GM10847 (cell line): ENCODE measurements around the gene SLC12A9.

ENCODE experiments used
- POLR2A ChIP-seq: IDR thresholded peaks from 2 replicates; pipeline ENCODE4 v1.6.1; 2011; ENCODE audit not compliant: insufficient read length; ENCODE audit errors: extremely low read depth

Gene SLC12A9, protein sequence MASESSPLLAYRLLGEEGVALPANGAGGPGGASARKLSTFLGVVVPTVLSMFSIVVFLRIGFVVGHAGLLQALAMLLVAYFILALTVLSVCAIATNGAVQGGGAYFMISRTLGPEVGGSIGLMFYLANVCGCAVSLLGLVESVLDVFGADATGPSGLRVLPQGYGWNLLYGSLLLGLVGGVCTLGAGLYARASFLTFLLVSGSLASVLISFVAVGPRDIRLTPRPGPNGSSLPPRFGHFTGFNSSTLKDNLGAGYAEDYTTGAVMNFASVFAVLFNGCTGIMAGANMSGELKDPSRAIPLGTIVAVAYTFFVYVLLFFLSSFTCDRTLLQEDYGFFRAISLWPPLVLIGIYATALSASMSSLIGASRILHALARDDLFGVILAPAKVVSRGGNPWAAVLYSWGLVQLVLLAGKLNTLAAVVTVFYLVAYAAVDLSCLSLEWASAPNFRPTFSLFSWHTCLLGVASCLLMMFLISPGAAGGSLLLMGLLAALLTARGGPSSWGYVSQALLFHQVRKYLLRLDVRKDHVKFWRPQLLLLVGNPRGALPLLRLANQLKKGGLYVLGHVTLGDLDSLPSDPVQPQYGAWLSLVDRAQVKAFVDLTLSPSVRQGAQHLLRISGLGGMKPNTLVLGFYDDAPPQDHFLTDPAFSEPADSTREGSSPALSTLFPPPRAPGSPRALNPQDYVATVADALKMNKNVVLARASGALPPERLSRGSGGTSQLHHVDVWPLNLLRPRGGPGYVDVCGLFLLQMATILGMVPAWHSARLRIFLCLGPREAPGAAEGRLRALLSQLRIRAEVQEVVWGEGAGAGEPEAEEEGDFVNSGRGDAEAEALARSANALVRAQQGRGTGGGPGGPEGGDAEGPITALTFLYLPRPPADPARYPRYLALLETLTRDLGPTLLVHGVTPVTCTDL

GRCh38 chr7:100852048-100852872, at the start of gene SLC12A9:
TSS of gene SLC12A9 (plus strand) at chr7:100852713. CDS start at chr7:100854198, 1,485 bp downstream.
- TF ChIP-seq POLR2A, result no peak

GRCh38 chr7:100802951-100803350, 49.6 kb upstream of the SLC12A9 start:
- no peak for TF ChIP-seq POLR2A

- no peak for TF ChIP-seq POLR2A
Measured at GRCh38 chr7:100803398-100804161, 48.9 kb upstream of the SLC12A9 start.

- no peak for TF ChIP-seq POLR2A
Measured at GRCh38 chr7:100804681-100805431, 47.7 kb upstream of the SLC12A9 start.

DNA sequence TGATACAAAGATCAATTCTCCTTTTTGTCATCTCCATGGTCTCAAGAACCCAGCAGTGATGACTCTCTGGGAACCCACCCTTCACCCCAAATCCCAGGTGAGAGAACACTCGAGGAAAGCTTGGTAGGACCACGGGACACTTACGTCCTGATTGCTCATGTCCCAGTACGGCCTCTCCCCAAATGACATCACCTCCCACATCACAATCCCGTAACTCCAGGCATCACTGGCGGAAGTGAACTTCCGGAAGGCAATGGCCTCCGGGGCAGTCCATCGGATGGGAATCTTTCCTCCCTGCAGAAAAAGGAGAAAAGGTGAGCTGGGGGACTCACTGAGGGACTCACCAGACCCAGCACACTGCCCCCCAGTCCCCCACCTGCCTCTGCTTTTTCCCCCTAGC, 46.2 kb upstream of the SLC12A9 start:
- TF ChIP-seq POLR2A, result no peak

- no peak for TF ChIP-seq POLR2A
Measured at GRCh38 chr7:100808354-100808875, 44.1 kb upstream of the SLC12A9 start.

DNA sequence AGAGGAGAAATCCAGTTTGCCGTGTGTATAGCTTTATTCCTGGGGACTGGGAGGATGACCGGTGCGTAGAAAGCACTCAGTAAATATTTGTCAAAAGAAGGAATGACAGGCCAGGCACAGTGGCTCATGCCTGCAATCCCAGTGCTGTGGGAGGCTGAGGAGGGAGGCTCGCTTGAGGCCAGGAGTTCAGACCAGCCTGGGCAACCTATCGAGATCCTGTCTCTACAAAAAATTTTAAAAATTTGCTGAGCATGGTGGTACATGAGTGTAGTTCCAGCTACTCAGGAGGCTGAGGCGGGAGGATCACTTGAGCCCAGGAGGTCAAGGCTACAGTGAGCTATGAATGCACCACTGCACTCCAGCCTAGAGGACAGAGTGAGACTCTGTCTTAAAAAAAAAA, 41.0 kb upstream of the SLC12A9 start:
- TF ChIP-seq POLR2A, result no peak

GRCh38 chr7:100812729-100813128, 39.8 kb upstream of the SLC12A9 start:
- no peak for TF ChIP-seq POLR2A

GRCh38 chr7:100817097-100817496, 35.4 kb upstream of the SLC12A9 start:
- no peak for TF ChIP-seq POLR2A

GRCh38 chr7:100818366-100818765, 34.1 kb upstream of the SLC12A9 start:
- TF ChIP-seq POLR2A, result no peak

DNA sequence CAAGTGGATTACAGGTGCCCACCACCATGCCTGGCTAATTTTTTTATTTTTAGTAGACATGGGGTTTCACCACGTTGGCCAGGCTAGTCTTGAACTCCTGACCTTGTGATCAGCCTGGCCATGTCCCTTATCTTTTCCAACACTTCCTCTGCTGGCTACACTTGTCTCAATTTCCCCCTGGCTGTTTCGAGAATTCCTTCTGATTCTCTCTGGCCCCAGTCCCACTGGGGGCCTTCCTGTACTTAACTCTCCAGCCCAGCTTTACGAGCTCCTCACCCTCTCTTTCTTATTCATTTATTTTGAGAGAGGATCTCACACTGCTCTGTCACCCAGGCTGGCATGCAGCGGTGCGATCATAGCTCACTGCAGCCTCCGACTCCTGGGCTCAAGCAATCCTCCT, 33.7 kb upstream of the SLC12A9 start:
- no peak for TF ChIP-seq POLR2A

- no peak for TF ChIP-seq POLR2A
Measured at GRCh38 chr7:100819586-100819985, 32.9 kb upstream of the SLC12A9 start.
